Hepatocyte (in vitro differentiated cells): Measurements from ENCODE around the gene ANKRD40.

Source experiments
- CTCF ChIP-seq: fragments of 200-600 bp; sonication (generic); IDR thresholded peaks from 2 replicates; pipeline ENCODE4 v1.5.1; 2016; ENCODE audit warnings: antibody characterized with exemption, mild to moderate bottlenecking; ENCODE audit not compliant: poor library complexity
- EZH2phosphoT487 ChIP-seq: fragments of 200-600 bp; sonication (generic); IDR thresholded peaks from one replicate; pipeline ENCODE4 v1.6.1; 2018; ENCODE audit warnings: antibody characterized with exemption, mild to moderate bottlenecking, low read depth, moderate library complexity; ENCODE audit not compliant: unreplicated experiment, severe bottlenecking

GRCh38 chr17:50663812-50664374 is 43.8 kb downstream of the ANKRD40 start:
- TF ChIP-seq CTCF (no peak), EZH2phosphoT487 (no peak)
